SK-N-MC (cell line): ENCODE data around the gene TMEM132D.

Experiments
- DNase-seq: peaks from one replicate; pipeline ENCODE4 v3.0.0-alpha.2; 2011; ENCODE audit warnings: low read depth, low spot score
- H3K27ac ChIP-seq: fragments of 200-600 bp; sonication (generic); 2 replicates; pipeline ENCODE4 v1.5.1; 2016; ENCODE audit warnings: mixed run types
- H3K36me3 ChIP-seq: fragments of 200-600 bp; sonication (generic); 2 replicates; pipeline ENCODE4 v1.6.1; 2017; ENCODE audit warnings: antibody characterized with exemption, low read length, mixed read lengths; ENCODE audit not compliant: insufficient read depth
- H3K4me3 ChIP-seq: fragments of 200-600 bp; sonication (generic); 2 replicates; pipeline ENCODE4 v1.5.1; 2016
- H3K9ac ChIP-seq: fragments of 200-600 bp; sonication (generic); 2 replicates; pipeline ENCODE4 v1.8.0; 2017; ENCODE audit warnings: mixed run types, mixed read lengths; ENCODE audit not compliant: insufficient read length
- H3K9me3 ChIP-seq: fragments of 200-600 bp; sonication (generic); 2 replicates; pipeline ENCODE4 v1.6.1; 2017; ENCODE audit warnings: low read depth, mild to moderate bottlenecking, antibody characterized with exemption, low read length, moderate library complexity, mixed read lengths
- EZH2 ChIP-seq: fragments of 200-600 bp; sonication (generic); IDR thresholded peaks from one replicate; pipeline ENCODE4 v1.6.1; 2017; ENCODE audit warnings: antibody characterized with exemption
- FOXP2 ChIP-seq: optimal IDR thresholded peaks from 2 replicates; pipeline ENCODE3; 2011; ENCODE audit warnings: mild to moderate bottlenecking, moderate library complexity; ENCODE audit not compliant: insufficient read depth; ENCODE audit errors: extremely low read length, control extremely low read depth
- POLR2AphosphoS5 ChIP-seq: IDR thresholded peaks from 2 replicates; pipeline ENCODE4 v1.6.1; 2012; ENCODE audit warnings: mild to moderate bottlenecking, low read depth, low read length, borderline replicate concordance

The TMEM132D gene

GRCh38 chr12:129841251-129841650, 62.6 kb downstream of the TMEM132D start:
- DNase-seq, result no peak
- Histone ChIP-seq H3K4me3 (no peak overlapping the region), H3K36me3 (no peaks in the 10 kb centered on the region), H3K9ac (no peak overlapping the region), H3K9me3 (no peaks in the 10 kb centered on the region), H3K27ac (no peak overlapping the region)
- TF ChIP-seq POLR2AphosphoS5 (no peak), FOXP2 (no peak), EZH2 (no peak)

DNA sequence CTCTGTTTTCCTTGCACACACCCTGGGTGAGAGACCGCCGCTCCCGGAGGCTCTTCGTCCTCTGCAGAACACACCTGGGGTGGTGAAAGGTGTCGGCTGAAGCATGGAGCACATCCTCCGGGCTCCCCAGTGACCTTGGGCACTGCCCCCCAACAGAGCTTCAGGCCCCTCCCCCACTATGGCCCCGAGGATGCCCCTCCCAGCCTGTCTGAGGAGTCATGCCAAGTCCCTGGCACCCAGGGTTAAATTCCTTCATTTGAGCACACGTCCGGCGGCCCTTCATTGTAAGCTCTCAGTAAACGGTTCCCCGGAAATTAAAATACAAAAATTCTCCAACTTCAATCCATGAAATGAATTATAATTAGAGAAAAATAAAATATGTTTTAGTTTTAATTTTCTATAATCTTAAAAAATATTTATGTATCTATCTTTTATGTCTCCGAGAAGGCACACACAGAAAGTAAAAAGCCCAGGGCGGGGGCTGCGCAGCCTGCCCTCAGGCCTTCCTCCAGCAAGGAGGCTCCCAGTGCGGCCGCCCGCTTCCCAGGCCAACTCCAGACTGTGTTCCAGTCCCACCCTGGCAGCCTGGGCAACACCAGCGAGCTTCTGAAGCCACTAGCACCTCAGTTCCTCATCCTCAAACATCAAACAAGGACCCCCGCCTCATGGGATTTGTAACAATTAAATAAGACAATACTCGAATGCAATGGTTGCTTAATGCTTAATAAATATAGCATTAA, 63.5 kb downstream of the TMEM132D start:
- Histone ChIP-seq H3K27ac (no peak overlapping the region), H3K36me3 (no peaks in the 10 kb centered on the region), H3K4me3 (no peak overlapping the region), H3K9ac (no peak overlapping the region), H3K9me3 (no peaks in the 10 kb centered on the region)
- DNase-seq, result no peak
- TF ChIP-seq FOXP2 (no peak), EZH2 (no peak), POLR2AphosphoS5 (no peak)

GRCh38 chr12:129839679-129840078, 64.1 kb downstream of the TMEM132D start:
- TF ChIP-seq FOXP2 (no peak), POLR2AphosphoS5 (no peak), EZH2 (no peak)
- Histone ChIP-seq H3K36me3 (no peaks in the 10 kb centered on the region), H3K27ac (no peak overlapping the region), H3K9me3 (no peaks in the 10 kb centered on the region), H3K4me3 (no peak overlapping the region), H3K9ac (no peak overlapping the region)
- no peak for DNase-seq

DNA sequence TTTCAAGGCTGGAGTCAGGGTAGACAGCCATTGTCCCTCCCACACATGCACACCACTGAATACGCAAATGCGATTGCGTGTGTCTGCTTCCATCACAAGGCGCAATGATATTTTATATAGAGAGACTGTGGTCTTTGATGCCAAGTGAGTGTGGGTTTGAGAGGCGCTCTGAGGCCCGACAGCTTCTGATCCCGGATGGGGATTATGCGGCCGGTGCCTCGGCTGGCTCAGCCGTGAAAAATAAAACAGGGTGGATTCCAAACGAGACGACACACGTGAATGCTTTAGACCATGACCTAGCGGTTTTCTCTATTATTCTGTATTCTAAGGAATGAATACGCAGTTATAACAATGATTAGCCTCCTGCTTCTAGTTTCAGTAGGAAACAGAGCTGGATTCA, 72.5 kb downstream of the TMEM132D start:
- H3K36me3 ChIP-seq, result no peaks in the 10 kb centered on the region
- no peak for DNase-seq
- TF ChIP-seq EZH2 (no peak), FOXP2 (no peak), POLR2AphosphoS5 (no peak)
- no peaks in the 10 kb centered on the region for H3K9me3 ChIP-seq
- H3K9ac ChIP-seq, result no peak overlapping the region
- H3K27ac ChIP-seq, result no peak overlapping the region
- no peak overlapping the region for H3K4me3 ChIP-seq

- DNase-seq, result no peak
These were observed 73.0 kb downstream of the TMEM132D start for GRCh38 chr12:129830796-129831195.

GRCh38 chr12:129827866-129828384, 75.9 kb downstream of the TMEM132D start:
- no peak for TF ChIP-seq POLR2AphosphoS5
- TF ChIP-seq FOXP2, result no peak
- no peak for TF ChIP-seq EZH2
- DNase-seq, result no peak
- Histone ChIP-seq H3K4me3 (no peak overlapping the region), H3K9me3 (no peaks in the 10 kb centered on the region), H3K9ac (no peak overlapping the region), H3K27ac (no peak overlapping the region), H3K36me3 (no peaks in the 10 kb centered on the region)

More at GRCh38 chr12:129830796-129831195, 73.0 kb downstream of the TMEM132D start:
- Histone ChIP-seq H3K9me3 (no peaks in the 10 kb centered on the region), H3K9ac (no peak overlapping the region), H3K36me3 (no peaks in the 10 kb centered on the region), H3K4me3 (no peak overlapping the region), H3K27ac (no peak overlapping the region)
- TF ChIP-seq POLR2AphosphoS5 (no peak), EZH2 (no peak), FOXP2 (no peak)

GRCh38 chr12:129827102-129827865, 76.5 kb downstream of the TMEM132D start:
- Histone ChIP-seq H3K4me3 (no peak overlapping the region), H3K36me3 (no peaks in the 10 kb centered on the region), H3K9me3 (no peaks in the 10 kb centered on the region), H3K27ac (no peak overlapping the region), H3K9ac (no peak overlapping the region)
- DNase-seq, result no peak
- TF ChIP-seq FOXP2, result no peak
- no peak for TF ChIP-seq EZH2
- TF ChIP-seq POLR2AphosphoS5, result no peak

DNA sequence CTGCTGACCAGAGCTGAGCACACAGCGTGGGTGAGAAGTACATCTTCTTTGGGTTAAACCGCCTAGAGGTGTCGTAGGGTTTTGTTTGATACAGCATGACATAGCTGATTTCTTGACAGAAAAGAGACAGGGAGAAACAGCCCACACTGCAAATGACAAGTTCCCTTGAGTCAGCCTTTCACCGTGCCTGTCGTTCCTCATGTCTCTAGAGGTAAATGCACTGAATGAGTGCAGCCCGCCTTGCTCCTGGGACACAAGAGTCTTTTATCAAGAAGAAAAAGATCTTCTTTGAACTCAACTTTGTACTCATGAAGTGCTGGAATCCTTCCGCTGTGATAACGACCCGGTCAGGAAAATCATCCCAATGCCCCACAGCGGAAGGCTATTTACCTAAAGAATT, 77.6 kb downstream of the TMEM132D start:
- no peak overlapping the region for H3K9ac ChIP-seq
- H3K4me3 ChIP-seq, result no peak overlapping the region
- no peaks in the 10 kb centered on the region for H3K9me3 ChIP-seq
- H3K27ac ChIP-seq, result no peak overlapping the region
- DNase-seq, result no peak
- H3K36me3 ChIP-seq, result no peaks in the 10 kb centered on the region
- TF ChIP-seq POLR2AphosphoS5 (no peak), EZH2 (no peak), FOXP2 (no peak)
